HG03039 (cell line): ENCODE data around the gene CCDC6.
A peak's percentile ranks its signal among the peaks of the same experiment; 100 is the strongest.

Experiments
- ATAC-seq: cut with Tn5 transposase; IDR thresholded peaks from one replicate; pipeline ENCODE4 v1.9.1; 2021; ENCODE audit warnings: mild to moderate bottlenecking, moderate library complexity; ENCODE audit not compliant: unreplicated experiment

Gene CCDC6

GRCh38 chr10:59856104-59856503 is 50.3 kb downstream of the CCDC6 start:
- no peak for ATAC-seq

DNA sequence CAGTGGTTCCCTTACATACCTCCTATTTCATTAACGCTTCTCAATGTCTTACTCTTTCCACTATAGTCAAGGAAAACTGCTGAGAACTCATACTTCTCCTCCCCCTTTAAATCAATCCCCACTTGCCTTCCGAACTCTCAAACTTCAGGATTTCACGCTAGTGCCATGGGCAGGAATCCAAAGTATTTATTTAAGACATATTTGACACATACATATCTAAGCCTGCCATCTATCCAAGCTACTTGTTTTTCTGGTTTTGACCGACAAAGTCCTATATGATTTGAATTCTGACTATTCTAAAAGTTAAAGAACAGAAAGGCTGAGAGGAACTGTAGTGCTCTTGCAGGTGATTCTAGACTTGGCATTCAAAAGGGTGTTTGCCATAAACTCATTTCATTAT is 51.8 kb downstream of the CCDC6 start:
- ATAC-seq, result no peak

DNA sequence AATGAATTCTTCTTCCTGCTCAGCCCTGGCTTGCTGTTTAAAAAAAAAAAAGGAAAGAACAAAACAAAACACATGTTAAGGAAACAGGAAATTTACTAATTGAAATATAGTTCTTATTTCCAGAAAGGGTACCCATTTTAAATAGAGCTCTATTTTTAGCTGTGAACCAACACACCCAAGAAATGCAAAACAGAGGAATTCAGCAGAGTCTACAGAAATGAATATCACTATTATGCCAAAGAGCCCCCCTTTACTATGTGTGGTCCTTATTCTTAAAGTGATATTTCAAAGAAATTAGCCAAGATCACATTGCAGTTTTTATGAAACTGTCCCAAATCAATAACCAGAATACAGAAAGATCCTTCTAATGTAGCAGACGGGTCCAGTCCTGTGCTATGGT is 53.7 kb downstream of the CCDC6 start:
- ATAC-seq, result no peak

DNA sequence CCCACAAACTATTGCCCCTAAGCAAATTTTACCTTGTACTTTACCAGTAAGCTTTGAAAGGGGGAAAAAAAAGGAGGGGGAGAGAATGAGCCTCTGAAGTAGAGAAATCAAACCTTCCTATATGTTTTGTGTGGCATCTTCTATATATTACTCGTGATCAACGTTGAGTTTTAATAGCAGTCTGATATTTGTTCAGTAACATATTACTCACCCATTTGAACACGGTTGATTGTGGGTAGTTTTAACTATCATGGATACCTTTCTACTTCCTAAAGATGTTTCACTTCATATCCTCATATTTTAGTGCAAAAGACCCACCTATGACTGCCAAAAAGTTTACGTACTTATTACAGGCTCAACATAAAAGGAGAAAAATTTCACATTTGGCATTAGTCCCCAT is 54.5 kb downstream of the CCDC6 start:
- no peak for ATAC-seq

DNA sequence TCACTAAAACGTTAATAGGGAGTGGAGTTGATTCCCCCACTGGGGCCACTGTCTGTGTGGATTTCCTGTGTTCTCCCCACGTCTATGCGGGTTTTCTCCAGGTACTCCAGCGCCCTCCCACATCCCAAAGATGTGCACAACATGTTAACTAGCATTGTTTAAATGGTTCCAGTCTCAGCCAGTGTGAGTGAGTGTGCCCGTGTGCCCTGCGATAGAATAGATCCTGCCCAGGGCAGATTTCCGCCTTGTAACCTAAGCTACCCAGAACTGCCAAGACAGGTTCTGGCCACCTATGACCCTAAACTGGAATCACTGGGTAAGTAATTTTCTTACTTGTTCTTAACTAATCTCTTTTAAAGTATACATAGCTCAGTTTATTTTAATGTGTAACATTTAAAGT is 58.5 kb downstream of the CCDC6 start:
- no peak for ATAC-seq

DNA sequence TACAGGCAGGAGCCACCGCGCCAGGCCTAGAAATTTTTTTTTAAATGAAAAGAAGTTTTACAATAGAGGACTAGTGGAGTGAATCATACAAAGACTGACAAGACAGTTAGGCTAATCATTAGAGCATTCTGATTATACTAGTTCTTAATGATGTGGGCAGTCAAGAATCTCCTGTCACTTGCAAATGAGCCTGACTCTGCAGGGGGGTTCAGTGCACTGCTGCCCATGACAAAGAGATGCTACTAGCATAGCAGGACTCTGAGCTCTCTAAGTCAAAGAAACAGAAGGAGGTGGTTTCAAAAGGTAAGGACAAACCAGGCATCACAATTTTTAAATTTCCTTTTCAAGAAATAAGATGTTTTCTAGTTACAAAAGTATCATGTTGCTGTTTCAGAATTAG is 59.0 kb downstream of the CCDC6 start:
- no peak for ATAC-seq

DNA sequence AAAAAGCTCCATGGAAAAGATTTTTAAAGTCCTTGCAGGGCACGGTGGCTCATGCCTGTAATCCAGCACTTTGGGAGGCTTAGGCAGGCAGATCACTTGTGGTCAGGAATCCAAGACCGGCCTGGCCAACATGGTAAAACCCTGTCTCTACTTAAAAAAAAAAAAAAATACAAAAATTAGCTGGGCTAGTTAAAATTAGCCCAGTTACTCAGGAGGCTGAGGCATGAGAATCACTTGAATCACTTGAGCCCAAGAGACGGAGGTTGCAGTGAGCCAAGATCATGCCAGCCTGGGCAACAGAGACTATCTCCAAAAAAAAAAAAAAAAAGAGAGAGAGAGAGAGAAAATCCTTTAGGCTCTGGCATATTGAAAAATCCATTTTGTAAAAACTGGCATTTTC is 61.9 kb downstream of the CCDC6 start:
- no peak for ATAC-seq

DNA sequence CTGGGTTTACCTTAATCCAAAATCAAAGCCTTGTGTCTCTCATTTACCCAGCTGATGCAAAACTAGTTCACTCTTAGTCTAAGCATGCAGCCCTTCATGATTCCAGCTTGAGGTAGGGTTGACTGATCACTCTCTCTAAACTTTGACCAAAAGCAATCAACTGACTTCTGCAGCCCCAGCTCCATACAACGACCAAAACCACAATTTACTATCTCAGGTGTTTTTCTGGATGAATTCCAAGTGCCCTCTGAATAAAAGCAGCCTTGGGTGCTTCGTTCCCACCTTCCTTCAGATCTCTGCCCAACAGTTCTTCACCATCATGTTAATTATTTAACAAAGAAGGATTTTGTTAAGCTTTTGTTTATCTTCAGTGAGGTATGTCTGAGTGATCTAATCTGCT is 62.6 kb downstream of the CCDC6 start:
- ATAC-seq, result no peak

- no peak for ATAC-seq
Observed at GRCh38 chr10:59839576-59839975, 66.8 kb downstream of the CCDC6 start.

- no peak for ATAC-seq
Observed at GRCh38 chr10:59838085-59838789, 68.1 kb downstream of the CCDC6 start.

DNA sequence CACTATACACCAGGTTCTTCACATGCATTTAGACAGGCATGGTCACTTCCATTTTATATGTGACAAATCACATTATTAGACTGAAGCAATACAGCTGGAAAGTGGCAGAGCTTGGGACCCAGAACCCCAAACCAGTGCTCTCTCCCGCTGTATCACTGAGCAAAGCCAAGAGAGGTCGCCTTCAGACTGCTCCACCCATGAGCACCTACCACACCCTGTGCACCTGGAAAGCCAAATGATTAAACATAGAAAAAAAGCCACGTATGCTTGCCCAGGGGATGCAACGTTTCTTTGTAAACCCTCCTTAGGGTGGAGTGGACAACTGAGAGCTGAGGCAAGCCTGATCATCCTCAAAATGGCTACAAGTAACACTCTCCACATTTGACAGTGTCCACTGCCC is 72.5 kb downstream of the CCDC6 start:
- ATAC-seq, result no peak

- ATAC-seq, result no peak
Observed at GRCh38 chr10:59832506-59832905, 73.8 kb downstream of the CCDC6 start.

- no peak for ATAC-seq
Observed at GRCh38 chr10:59831658-59832503, 74.5 kb downstream of the CCDC6 start.

GRCh38 chr10:59830601-59831259 is 75.6 kb downstream of the CCDC6 start:
- ATAC-seq, result no peak

GRCh38 chr10:59829601-59830000 is 76.8 kb downstream of the CCDC6 start:
- ATAC-seq, result peak; percentile 84

DNA sequence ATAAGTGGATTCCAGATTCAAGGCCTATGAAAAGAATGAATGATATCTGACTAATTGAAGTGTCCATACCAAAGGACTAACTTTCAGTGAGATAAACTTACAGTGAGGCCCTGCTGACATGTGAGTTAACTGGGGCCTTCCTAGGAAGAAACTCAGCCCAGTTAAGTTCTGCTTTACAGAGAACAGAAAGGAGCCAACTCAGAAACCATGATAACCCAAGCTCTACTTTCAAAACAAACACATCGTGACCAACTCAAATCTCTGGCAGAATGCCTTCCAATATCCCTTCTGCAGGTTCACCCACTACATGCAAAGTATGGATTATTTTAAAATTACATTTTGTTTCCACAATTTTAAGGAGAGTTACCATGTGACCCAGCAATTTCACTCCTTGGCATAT is 77.3 kb downstream of the CCDC6 start:
- ATAC-seq, result peak; percentile 33

- ATAC-seq, result no peak
Observed at GRCh38 chr10:59825932-59826331, 80.4 kb downstream of the CCDC6 start.

DNA sequence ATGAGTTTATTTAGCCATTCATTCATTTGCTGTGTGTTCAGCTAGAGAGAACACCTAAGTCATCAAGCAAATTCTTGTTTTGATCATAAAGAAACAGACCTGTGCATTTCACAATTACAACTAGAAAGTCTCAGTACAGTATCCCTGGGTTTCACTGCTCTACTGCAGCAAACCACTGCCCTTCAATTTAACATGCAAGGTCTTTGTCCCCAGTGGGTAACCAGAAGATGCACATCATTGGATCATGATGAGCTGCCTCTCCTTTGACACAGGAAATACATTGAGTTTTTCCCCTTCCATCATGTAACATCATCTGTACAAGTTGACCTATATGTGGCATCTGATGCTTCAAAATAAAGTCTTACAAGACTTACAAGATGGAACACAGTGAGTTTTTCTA is 82.6 kb downstream of the CCDC6 start:
- no peak for ATAC-seq

DNA sequence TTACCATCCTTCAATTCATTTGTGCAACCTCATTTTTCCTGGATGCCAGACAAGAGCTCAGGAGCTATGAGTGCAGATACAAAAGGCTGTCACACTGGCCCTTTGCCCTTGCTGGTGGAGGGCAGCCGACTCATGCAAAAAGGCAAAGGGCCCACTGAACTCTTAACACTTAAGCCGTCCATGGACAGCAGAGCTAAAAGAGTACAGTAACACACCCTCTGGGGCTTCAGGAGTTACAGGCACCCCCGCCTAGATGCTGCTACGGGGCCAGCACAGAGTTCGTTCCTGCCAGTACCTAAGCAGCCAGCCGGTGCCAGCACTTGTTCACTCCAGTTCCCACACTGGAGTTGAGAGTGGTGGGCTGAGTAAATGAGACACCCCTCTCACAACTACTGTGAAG is 83.2 kb downstream of the CCDC6 start:
- ATAC-seq, result no peak

- no peak for ATAC-seq
Observed at GRCh38 chr10:59820471-59820870, 85.9 kb downstream of the CCDC6 start.

- ATAC-seq, result no peak
Observed at GRCh38 chr10:59819683-59820082, 86.7 kb downstream of the CCDC6 start.

DNA sequence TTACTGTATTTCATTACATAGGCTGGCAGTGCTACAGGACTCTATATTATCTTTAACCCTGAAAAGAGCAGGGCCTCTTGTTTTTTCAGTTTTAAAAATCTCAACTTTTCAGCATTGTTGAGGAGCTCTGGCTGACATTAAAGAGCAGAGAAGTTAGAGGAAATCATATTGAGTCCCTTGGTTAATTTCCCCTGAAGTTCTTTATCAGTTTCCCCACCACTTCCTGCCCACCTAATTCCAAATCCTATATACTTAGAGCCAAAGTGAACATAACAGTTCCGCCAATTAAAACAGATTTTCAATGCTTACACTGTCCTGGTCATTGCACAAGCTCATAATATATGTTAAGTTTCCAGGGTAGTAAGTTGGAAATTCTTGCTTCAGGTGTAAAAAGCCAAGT is 87.1 kb downstream of the CCDC6 start:
- no peak for ATAC-seq
